ENCODE measurements around the gene NPIPB2. TPM values are rescaled to one million over a fixed set of nuclear protein-coding genes. Genes with fewer than 3 reads are reported as not detected.

Gene NPIPB2
- total and polyA plus RNA-seq, 2 of the 13 experiments (the other 11 are each of a cell fraction or from before 2014, with no cell fraction given): 1.8 to 4.1 TPM

- peak; percentile 92 for TF ChIP-seq SNAI1 (CRISPR knock-in tag; IDR thresholded peaks at IDR 0.05; ENCODE audit: borderline replicate concordance)
- TF ChIP-seq DDIT3 (CRISPR knock-in tag; IDR thresholded peaks at IDR 0.05): no peak
- peak; percentile 66; the same call in 1 of the 2 replicates for TF ChIP-seq HES4 (CRISPR knock-in tag; IDR thresholded peaks at IDR 0.05; ENCODE audit: borderline replicate concordance)
- TF ChIP-seq RAD21 (CRISPR knock-in tag; IDR thresholded peaks at IDR 0.05): peak; percentile 52
- peak; percentile 60; the same call in 1 of the 2 replicates for TF ChIP-seq SMYD3 (CRISPR knock-in tag; IDR thresholded peaks at IDR 0.05)
- TF ChIP-seq HNRNPUL1 (IDR thresholded peaks at IDR 0.05; ENCODE audit: low read depth, low read length): peak; percentile 97
- peak; percentile 76 for TF ChIP-seq RARA (CRISPR knock-in tag; IDR thresholded peaks at IDR 0.05)
- peak; percentile 100 for TF ChIP-seq ZNF740 (CRISPR knock-in tag; IDR thresholded peaks at IDR 0.05)
- peak; percentile 81 for TF ChIP-seq SIX4 (CRISPR knock-in tag; IDR thresholded peaks at IDR 0.05)
- TF ChIP-seq ZNF746 (CRISPR knock-in tag; IDR thresholded peaks at IDR 0.05): peak; percentile 91
- no peak for TF ChIP-seq ZNF652 (CRISPR knock-in tag; IDR thresholded peaks at IDR 0.05; ENCODE audit: borderline replicate concordance, low read depth)
- 0 out of 2 replicates have a peak, but pooled peaks have one; percentile 44 for TF ChIP-seq HOMEZ (CRISPR knock-in tag; IDR thresholded peaks at IDR 0.05; ENCODE audit: low read depth)
- no peak for TF ChIP-seq SRSF9 (IDR thresholded peaks at IDR 0.05; ENCODE audit: borderline replicate concordance, insufficient read depth, low read depth, low read length, poor library complexity, severe bottlenecking)
- no peak for TF ChIP-seq ZBTB8A (CRISPR knock-in tag; IDR thresholded peaks at IDR 0.05; ENCODE audit: borderline replicate concordance, low read depth)
- TF ChIP-seq LRRFIP1 (CRISPR knock-in tag; conservative IDR thresholded peaks at IDR 0.05): peak; percentile 79; the same call in 1 of the 2 replicates
- TF ChIP-seq ZEB1 (IDR thresholded peaks at IDR 0.05; ENCODE audit: insufficient replicate concordance, low read depth): peak; percentile 98
- TF ChIP-seq KDM5B (CRISPR knock-in tag; IDR thresholded peaks at IDR 0.05; ENCODE audit: borderline replicate concordance): peak; percentile 94; the same call in 1 of the 2 replicates
- peak; percentile 91 for TF ChIP-seq HBP1 (CRISPR knock-in tag; IDR thresholded peaks at IDR 0.05; ENCODE audit: low read depth)
- TF ChIP-seq ZNF710 (CRISPR knock-in tag; IDR thresholded peaks at IDR 0.05; ENCODE audit: borderline replicate concordance): peak; percentile 85; the same call in 1 of the 2 replicates
- TF ChIP-seq NFYC (CRISPR knock-in tag; IDR thresholded peaks at IDR 0.05): peak; percentile 74
Measured at GRCh38 chr16:11915644-11916523, 26.0 kb downstream of the NPIPB2 start, which contains the start of gene GSPT1 (continued).
